Choroid plexus epithelial cell (primary cell): ENCODE data around the gene MAST3.
A peak's percentile ranks its signal among the peaks of the same experiment; 100 is the strongest.
"Not testable (repeated sequence)": the region's sequence is repeated elsewhere in the genome, so short reads cannot be mapped to it uniquely, and the experiment has no call there.

ENCODE experiments used
- DNase-seq: peaks from one replicate; pipeline ENCODE4 v3.0.0-alpha.2; 2010; ENCODE audit warnings: low read depth
- H3K4me3 ChIP-seq: 2 replicates; pipeline ENCODE4 v1.5.1; 2011; ENCODE audit warnings: low read depth, mild to moderate bottlenecking, control low read depth, low read length, moderate library complexity
- TF ChIP-seq, protein P1 (sequence below): conservative IDR thresholded peaks from 2 replicates; pipeline ENCODE4 v1.5.1; 2011; ENCODE audit warnings: low read depth, mild to moderate bottlenecking, control low read depth, inconsistent platforms, low read length, moderate library complexity

The MAST3 gene

DNA sequence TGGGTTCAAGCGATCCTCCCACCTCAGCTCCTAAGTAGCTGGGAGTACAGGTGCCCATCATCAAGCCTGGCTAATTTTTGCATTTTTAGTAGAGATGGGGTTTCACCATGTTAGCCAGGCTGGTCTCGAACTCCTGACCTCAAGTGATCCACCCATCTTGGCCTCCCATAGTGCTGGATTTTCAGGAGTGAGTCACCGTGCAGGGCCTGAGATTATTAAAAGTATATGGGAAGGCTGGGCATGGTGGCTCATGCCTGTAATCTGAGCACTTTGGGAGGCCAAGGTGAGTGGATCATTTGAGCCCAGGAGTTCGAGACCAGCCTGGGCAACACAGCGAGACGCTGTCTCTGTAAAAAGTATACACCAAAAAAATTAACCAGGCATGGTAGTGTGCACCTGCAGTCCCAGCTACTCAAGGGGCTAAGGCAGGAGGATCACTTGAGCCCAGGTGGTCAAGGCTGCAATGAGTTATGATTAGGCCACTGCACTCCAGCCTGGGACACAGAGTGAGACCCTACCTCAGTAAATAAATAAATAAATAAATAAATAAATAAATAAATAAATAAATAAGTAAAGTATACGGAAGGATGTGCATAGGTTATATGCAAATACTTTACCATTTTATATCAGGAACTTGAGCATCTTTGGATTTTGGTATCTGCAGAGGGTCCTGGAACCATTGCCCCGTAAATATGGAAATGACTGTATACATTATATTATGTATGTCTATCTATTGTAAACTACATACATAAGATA is 11.7 kb upstream of the MAST3 start:
- no peak for DNase-seq
- no peak overlapping the region for H3K4me3 ChIP-seq
- TF ChIP-seq, protein P1, sequence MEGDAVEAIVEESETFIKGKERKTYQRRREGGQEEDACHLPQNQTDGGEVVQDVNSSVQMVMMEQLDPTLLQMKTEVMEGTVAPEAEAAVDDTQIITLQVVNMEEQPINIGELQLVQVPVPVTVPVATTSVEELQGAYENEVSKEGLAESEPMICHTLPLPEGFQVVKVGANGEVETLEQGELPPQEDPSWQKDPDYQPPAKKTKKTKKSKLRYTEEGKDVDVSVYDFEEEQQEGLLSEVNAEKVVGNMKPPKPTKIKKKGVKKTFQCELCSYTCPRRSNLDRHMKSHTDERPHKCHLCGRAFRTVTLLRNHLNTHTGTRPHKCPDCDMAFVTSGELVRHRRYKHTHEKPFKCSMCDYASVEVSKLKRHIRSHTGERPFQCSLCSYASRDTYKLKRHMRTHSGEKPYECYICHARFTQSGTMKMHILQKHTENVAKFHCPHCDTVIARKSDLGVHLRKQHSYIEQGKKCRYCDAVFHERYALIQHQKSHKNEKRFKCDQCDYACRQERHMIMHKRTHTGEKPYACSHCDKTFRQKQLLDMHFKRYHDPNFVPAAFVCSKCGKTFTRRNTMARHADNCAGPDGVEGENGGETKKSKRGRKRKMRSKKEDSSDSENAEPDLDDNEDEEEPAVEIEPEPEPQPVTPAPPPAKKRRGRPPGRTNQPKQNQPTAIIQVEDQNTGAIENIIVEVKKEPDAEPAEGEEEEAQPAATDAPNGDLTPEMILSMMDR, result no peak

DNA sequence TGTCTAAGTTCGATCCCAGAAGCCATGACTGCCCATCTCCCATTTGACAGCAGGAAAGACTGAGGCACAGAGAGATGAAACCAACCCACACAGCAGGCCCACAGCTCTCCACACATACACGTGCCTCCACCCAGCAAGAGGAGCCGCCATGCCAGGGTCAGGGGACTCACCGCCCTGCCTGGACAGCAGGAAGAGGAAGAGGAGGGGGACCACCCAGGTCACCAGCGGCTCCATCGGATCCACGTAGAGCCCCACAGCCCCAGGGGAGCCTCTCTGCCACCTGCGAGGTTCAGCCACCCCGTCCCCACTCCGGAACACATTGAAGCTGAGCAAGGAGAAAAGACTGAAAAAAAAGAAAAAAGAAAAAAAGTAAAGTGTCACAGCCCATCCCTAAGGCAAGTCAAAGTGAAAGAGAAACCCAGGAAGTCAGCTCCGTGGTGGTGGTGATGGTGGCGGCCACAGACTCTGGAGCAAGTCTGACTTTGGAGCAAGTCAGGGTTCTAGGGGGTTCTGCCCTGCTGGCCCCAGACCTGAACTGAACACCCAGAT is 10.9 kb upstream of the MAST3 start, which contains the start of gene IL12RB1:
IL12RB1 (minus strand) TSS at position 345 of the 549 bp plus-strand sequence; CDS start at position 234, 111 bp downstream.
- H3K4me3 ChIP-seq, result peak within 1 kb of the TSS; percentile 11
- TF ChIP-seq, protein P1, result no peak
- peak; percentile 28 for DNase-seq

DNA sequence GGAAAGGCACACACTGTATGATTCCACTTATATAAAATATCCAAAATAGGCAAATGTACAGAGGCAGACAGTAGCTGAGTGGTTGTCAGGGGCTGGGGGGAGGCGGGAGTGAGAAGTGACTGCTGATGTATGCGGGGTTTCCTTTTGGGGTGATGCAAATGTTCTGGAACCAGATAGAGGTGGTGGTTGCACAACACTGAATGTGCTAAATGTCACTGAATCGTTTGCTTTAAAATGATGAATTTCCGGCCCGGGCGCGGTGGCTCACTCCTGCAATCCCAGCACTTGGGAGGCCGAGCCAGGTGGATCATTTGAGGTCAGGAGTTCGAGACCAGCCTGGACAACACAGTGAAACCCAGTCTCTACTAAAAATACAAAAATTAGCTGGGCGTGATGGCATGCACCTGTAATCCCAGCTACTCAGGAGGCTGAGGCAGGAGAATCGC is 8.5 kb upstream of the MAST3 start:
- H3K4me3 ChIP-seq, result not testable (repeated sequence)
- DNase-seq, result peak; percentile 58

DNA sequence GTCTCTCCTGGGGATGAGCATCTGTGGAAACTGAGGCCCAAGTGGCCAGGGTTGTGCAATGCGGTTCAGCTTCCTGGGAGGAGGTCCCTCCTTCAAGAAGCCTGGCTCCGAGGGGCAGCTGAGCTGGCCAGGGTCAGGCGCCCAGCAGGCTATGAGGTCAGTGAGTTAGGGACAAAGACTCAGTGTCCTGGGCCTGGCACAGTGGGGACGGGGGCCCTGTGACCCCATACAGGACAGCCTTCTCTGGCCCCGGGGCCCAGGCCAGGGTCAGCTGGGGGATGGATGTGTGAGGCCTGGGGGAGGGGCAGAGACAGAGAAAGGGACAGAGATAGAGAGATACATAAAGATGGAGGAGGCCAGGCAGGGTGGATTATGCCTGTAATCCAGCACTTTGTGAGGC is 7.9 kb upstream of the MAST3 start:
- TF ChIP-seq, protein P1, result no peak
- DNase-seq, result no peak
- no peak overlapping the region for H3K4me3 ChIP-seq

DNA sequence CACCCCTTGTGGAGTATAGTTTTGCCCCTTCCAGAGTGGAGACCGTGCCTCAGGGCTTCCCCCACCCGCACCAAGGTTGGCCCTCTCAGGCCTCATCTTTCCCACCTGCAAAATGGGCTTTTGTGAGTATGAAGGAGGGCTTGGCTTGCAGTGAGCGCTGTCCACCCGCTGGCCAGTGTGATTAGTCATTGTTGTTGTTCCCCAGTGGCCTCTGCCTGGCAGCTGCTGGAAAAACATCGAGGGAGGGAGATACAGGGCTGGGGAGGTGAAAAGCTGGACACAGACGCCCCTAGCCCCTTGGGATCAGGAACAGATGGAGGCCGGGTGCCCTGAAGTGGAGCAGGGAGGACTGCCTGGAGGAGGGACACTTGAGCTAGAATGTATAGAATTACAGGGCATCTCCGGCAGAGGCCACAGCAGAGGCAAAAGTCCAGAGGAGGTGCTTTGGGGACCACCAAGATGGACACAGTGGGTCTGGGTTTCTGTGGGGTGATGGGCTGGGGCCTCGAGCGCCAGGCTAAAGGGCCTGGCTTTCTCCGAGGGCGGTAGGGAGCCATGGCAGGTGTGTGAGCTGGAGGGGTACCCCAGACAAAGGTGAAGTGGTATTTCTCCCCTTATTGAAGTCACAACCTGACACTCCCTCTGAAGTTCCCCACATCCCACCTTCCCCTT is 6.9 kb upstream of the MAST3 start:
- peak; percentile 58 for DNase-seq
- H3K4me3 ChIP-seq, result no peak overlapping the region
- TF ChIP-seq, protein P1, result no peak

DNA sequence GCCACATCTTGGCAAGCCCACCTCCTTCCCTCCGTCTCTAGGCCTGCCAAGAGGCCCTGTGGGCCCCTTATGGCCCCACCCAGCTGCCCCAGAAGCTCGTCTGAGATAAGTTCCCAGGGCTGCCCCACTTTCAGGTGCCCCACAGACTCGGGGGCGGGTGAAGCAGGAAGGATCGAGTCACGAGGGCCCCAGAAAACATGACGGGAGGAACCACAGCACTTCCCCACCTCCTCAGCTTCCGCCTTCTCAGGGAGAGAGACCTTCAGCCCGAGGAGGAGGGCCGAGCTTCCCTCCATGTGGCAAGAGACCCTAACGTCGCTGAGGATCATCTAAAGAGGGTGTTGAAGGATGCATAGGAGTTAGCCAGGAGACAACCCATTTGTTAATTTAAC is 6.4 kb upstream of the MAST3 start:
- no peak overlapping the region for H3K4me3 ChIP-seq
- DNase-seq, result no peak
- TF ChIP-seq, protein P1, result no peak

DNA sequence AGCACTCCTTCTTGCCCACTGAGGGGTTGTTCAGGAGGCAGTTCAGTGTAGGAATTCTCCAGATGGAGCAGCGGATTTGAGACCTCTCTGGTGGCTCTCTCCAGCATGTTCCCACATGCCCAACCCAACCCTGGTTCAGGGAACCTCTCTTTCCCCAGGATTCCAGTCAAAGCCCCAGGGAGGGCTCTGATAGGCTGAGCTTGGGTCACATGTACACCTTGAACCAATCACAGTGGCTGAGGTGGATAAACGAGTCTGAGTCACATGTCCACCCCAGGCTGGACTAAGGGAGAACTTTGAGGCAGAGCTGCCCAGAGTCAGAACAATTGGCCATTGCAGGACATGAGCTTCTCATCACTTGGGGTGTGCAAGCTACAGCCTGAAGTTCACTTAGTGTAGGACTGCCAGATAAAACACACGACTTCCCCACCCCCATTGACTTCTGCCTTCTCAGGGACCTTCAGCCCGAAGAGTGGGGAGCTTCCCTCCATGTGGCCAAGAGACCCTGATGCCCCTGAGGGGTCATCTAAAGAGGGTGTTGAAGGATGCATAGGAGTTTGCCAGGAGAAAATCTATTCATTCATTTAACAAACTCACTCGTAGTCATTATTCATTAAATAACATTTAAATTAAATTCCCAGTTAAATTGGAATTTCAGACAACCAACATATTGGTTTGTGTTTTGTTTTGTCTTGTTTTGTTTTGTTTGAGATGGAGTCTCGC is 4.0 kb upstream of the MAST3 start:
- H3K4me3 ChIP-seq, result no peak overlapping the region
- TF ChIP-seq, protein P1, result no peak
- DNase-seq, result peak; percentile 42
